Measurements from ENCODE around the gene P2RY14.

The P2RY14 gene

DNA sequence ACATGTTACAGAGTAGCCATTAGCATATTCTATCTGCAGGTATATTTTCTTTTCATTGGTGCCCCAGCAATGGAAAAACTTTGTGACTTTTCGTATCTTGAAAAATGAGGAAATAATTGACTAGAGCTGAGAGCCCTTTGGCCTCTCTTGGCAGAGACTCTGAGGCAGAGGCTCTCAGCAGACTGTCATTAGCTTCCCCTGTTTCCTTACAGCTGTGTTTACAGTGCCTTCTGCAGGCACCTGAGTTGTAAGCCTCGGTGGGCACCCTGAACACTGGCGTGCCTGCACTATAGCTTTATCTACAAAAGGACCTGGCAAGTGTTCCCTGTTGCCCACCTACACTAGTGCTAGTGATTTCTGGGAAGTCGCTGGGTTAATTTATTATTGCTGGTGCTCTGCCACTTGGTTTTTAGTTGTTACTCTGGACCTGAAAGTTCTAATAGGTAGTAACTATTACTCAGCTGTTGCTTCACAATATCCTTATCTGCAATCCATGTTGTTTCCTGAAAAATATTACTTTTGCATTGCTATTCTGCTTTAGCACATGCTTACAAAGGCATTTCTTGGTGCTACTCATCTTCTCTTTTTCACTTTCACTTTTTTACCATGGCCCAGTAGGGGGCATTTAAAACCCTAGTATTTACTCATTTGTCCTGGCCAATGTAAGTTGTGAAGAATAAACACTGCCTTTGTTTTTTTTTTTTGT, 67.5 kb downstream of the P2RY14 start:
- DNase-seq = no peak

DNA sequence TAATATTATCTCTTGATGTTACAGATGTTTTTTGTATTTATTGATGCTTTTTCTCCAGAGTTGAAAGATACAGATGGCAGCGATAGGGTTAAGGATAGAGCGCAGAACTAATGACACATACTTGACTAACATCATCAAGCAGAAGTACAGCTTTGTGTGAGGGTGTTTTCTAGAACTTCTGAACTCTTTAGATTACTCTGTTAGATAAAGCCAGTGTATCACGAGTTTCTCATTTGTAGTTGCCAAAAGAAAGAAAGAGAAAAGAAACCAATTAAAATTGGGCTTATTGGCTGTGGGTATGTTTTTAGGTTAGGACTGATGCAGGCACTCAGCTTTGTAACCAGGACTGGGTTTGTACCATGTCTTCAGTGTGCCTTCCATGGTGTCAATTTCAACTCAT, 68.7 kb downstream of the P2RY14 start:
- no peak for DNase-seq

- DNase-seq = no peak
These were observed 72.1 kb downstream of the P2RY14 start for GRCh38 chr3:151206201-151206600.

DNA sequence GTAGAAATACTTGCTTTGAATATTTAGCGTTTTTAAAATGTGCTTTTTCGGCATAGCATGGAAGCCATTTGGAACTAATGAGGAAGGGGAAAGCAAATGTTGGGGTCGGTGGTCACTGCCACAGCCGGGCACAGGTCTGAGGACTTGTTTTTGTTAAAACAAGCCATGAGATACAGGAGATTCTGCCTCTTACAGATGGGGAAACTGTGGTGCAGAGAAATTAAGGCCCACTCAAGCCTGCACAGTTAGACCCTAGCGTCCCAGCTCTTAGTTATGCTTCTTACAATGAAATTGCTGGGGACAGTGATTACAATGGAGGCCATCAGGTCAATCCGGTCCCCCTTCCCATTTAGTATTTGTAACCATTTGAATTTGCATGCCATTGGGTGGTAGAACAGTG, 72.9 kb downstream of the P2RY14 start:
- no peak for DNase-seq

DNA sequence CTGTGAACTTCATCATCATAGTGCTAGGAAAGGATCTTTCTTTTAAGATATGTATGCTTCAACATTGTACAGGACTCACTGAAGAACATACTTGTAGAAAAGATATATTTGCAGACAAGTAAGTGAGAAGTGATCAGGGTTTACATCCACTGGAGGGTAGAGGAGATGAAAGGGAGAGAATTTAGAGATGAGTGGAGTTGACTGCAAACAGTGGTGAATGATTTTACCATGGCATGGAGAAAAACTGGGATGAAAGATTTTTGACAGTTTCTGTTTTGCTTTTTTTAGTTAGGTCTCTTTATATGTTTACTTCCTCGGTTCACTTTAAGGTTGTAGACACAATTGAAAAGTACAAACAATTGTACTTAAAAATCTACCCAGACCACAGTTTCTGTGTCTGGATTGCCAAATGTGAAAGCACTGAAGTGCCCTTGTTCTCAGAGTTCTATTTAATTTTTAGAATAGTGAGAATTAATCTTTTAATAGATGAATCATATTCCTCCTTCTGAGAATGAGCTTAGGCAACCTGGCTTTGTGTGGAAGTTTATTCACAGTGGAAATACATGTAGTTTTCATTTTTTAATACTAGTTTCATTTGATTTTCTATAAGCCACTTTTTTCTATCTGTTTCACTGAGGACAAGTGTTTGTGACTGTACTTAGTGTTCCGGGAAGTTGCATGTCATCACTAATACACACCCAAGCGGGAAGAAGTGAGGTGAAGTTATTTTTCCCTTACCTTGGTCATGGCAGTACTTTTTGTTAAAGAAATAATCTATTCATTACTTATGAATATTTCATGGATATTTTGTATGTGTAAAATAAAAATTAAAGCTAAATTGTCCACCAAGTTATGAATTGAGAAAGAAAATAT, 73.6 kb downstream of the P2RY14 start:
- DNase-seq = no peak

DNA sequence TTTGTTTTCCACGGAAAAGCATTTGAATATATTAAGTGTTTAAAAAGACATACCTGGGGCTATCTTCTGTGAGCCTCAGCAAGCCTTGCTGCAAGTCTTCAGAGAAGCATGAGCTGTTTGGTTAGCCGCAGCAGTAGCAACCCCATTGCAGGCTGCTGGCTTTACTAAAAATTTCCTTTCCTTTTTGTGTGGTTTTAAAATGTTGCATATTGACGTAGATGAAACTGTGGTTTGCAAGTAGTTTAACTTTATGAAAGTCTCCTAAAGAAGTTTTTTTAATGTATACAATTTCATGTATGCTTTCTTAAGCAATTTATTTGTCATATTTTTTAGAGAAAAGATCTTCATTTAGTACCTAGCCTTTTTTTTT, 75.3 kb downstream of the P2RY14 start, which contains the start of gene GPR171:
Gene GPR171, minus strand, starts transcription at position 166 of the 370 bp plus-strand sequence. CDS start 3,830 bp downstream, outside the sequence.
- DNase-seq = no peak

DNA sequence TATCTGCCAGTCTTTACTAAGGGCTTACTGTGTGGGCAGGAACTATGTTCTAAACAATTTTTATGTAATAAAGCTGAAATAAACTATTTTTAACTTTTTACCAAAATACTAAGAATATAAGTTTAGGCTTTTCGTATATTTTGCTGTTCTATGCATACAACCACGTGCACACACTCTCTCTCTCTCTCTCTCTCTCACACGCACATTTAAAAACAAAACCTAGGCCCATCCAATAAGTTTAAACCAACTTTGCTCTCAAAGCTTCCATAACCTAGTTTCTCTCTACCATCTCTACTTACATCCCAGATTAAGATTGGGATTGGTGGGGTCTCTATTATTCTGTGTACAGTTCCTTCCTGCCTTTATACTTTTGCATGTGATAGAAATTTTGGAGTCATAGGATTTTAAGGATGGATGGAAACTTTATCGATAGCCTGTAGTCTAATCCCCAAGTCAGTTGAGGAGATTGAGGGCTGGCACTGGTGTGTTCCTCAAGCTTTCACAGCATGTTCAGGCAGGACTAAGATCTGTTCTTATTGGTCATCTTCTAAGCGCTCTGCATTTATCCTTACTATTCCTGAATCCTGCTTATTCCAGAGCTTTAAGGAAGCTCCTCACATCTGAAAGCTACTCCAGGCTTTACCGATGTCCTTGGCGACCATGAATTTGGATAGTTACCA, 77.2 kb downstream of the P2RY14 start:
- DNase-seq = no peak

GRCh38 chr3:151200586-151200985, 77.8 kb downstream of the P2RY14 start:
- DNase-seq = no peak

GRCh38 chr3:151199554-151200438, 78.5 kb downstream of the P2RY14 start:
- DNase-seq = no peak

GRCh38 chr3:151198849-151199248, 79.5 kb downstream of the P2RY14 start:
- DNase-seq = no peak

- DNase-seq = no peak
These were observed 80.2 kb downstream of the P2RY14 start for GRCh38 chr3:151197981-151198767.

DNA sequence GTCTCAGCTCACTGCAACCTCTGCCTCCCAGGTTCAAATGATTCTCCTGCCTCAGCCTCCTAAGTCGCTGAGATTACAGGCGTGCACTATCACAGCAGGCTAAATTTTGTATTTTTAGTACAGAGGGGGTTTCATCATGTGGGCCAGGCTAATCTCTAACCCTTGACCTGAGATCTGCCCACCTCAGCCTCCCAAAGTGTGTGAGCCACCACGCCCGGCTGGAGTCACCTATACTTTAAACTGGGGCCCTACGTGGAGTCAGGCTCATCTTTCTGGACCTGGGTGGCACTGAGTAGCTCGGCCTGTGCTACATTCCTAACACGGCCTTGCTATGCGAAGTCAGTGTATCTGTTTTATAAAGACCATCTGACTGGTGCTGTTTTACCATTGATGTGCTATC, 81.1 kb downstream of the P2RY14 start:
- DNase-seq = no peak

DNA sequence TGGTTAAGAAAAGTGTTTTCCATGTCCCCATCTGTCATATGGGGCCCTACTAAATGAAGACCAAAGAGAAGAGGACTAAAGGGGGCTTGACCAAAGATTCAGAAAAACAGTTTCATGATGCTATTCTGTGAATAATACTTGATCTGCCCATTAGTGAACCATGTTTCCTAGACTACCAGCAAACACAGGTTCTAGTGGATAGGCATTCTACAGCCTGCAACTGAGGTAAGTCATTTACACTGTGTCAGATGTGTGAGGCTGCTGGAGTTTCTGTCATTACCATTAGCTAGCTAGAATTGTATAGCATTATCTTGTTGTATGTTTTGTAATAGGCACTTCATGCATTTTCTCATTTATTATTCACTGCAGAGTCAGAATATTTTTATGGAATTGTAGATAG, 81.9 kb downstream of the P2RY14 start:
- DNase-seq = no peak

DNA sequence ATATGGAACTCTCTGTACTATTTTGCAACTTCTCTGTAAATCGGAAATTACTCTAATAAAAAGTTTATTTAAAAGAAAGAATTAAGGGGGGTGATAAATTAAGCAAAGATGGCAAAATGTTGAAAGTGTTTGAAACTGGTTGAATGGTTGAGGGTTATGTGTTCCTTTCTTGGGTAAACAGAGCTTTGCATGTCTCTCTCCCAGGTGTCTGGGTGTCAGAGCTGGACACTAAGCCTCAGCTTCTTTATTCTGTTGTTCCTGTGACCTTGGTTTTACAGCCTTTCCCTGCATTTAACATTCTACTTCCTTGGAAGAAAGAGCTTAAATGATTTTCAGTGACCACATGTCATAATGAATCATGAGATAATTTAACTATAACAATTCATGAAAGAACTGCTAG, 82.5 kb downstream of the P2RY14 start:
- DNase-seq = no peak

- DNase-seq = no peak
These were observed 85.8 kb downstream of the P2RY14 start for GRCh38 chr3:151192545-151192944.

- no peak for DNase-seq
These were observed 87.2 kb downstream of the P2RY14 start for GRCh38 chr3:151191095-151191494.

DNA sequence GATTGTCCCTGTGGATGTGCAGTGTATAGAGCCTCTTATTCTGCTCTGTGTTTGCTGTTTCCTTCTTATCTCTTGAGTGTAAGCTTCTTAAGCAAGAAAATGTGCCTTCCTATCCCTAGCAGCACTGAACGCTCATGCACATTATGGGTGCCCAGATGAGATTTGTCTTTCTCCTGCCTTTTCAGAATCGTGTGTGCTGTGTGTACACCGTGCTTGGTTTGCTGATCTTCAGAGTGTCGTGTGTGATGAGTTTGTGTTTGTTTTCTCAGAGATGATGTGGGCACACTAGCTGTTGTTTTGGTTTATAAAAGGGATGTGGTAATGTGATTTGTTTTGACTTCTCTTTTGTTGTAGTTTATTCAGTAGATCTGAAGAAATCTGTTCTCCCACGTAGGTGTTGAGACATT, 95.1 kb downstream of the P2RY14 start:
- no peak for DNase-seq

DNA sequence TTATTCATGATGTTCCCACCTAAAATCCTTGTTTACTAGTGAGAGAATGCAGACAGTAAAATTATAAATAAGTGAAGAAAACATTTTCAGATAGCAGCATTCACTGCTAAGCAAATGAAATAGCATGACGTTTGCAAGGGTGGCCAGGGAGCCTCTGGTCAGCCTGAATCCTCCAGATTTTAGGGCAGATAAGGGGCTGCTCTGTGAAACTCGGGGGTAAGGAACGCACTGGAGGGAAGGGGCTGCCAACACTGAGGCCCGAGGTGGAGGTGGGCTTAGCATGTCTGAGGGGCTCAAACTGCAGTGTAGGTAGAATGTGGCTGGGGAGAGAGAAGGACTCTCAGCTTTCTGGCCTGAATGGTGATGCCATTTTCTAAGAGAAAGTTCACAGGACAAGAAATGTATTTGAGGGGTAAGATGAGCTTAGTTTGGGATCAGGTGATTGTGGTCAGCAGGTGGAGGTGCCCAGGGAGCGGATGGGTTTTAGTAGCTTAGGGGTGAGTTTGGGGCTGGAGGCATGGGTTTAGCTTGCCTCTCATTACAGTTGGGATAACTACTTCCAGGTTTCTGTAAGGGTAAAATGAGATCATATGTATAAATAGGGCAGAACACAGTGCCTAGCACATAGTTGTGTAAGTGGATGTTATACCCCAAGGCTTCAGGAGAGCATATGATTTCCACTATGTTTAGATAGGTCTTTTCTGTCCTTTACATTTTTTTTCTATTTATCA, 95.8 kb downstream of the P2RY14 start:
- no peak for DNase-seq

GRCh38 chr3:151178208-151178845, 100.0 kb downstream of the P2RY14 start:
- no peak for DNase-seq

DNA sequence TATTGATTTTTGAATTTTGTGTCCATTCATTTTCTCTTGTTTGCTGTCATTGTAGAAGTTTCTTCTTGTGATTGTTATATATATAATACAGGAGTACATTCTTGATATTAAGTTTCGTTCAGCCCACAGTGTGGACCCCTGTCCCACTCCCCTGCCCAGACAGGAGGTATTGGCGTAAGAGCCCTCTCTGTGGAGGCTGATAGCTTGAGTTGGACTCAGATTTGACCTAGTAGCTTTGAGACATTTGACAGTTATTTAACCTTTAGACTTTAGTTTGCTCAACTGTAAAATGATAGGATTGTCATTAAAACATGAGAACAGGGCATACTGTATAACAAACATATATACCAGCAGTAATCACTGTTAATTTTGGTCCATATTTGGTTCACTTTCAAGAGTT, 102.4 kb downstream of the P2RY14 start:
- no peak for DNase-seq

DNA sequence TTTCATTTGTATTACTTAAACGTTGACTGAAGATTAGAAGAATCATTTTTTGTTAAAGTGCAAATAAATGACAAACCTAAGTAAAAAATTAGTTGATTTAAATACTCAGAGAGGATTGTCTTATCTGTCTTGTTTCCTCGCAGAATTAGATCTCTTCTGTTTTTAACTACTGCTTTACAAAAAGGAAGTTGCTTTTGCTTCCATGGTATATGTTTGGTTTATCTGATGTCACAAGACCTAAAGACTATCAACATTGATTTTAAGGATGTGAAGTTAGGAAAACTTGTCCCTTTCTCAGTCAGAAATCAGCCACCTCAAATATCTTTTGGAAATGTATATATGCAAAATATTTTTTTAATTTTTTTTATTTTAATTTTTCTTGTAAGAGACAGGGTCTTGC, 104.0 kb downstream of the P2RY14 start:
- no peak for DNase-seq
